ENCODE measurements around the gene DPP6. TPM values are rescaled to one million over a fixed set of nuclear protein-coding genes. Genes with fewer than 3 reads are reported as not detected.

DPP6 gene
- total and polyA plus RNA-seq, 2 donors (not counting 1 experiment from before 2014, with no cell fraction given) = not detected

- Histone ChIP-seq H2AFZ (ENCODE audit: insufficient read depth, low read depth, low read length, poor library complexity, severe bottlenecking) (no peak overlapping the region), H3K4me1 (ENCODE audit: control insufficient read depth in 2 of 2, insufficient read depth in 2 of 2, low read length in 2 of 2) (no peaks in the 10 kb centered on the region), H3K4me2 (replicated peaks; ENCODE audit: low read depth, low read length, poor library complexity, severe bottlenecking) (no peak overlapping the region), H3K79me2 (ENCODE audit: control insufficient read depth, insufficient read depth, low read length) (no peaks in the 10 kb centered on the region), H3K9ac (ENCODE audit: low read length) (no peak overlapping the region), H3K9me3 (ENCODE audit: control extremely low read depth in 1 of 3, control insufficient read depth in 2 of 3, insufficient read depth in 1 of 3, low read length in 2 of 3) (peaks cover 0 to 17% (median 0%) of the 10 kb centered on the region in 3 donors), H3K27me3 (replicated peaks in 1 of 4; ENCODE audit: control extremely low read depth in 1 of 4, control insufficient read depth in 3 of 4, insufficient read depth in 4 of 4, low read length in 3 of 4) (no peaks in the 10 kb centered on the region), H3K27ac (ENCODE audit: low read length in 2 of 2) (no peak overlapping the region), H3K36me3 (replicated peaks in 1 of 2; ENCODE audit: control extremely low read depth in 1 of 2, control insufficient read depth in 1 of 2, extremely low read depth in 1 of 2, insufficient read depth in 2 of 2, low read length in 1 of 2) (no peaks in the 10 kb centered on the region), H3K4me3 (ENCODE audit: control extremely low read depth in 1 of 5, extremely low read depth in 1 of 5, insufficient read depth in 1 of 5, low read depth in 2 of 5, low read length in 4 of 5) (no peak overlapping the region), H4K20me1 (ENCODE audit: control insufficient read depth, insufficient read depth, low read length, poor library complexity, severe bottlenecking) (no peaks in the 10 kb centered on the region)
- Mint-ChIP-seq H3K27me3 (no peaks in the 10 kb centered on the region), H3K9me3 (ENCODE audit: insufficient read depth) (peaks cover 3% of the 10 kb centered on the region), H3K4me3 (no peak overlapping the region), H3K4me1 (no peaks in the 10 kb centered on the region), H3K27ac (no peak overlapping the region)
- ChIA-PET CTCF (no interaction called here), POLR2A (no interaction called here)
- intact Hi-C loops (cut with micrococcal nuclease) = no loop called here
- TF ChIP-seq, protein P1, sequence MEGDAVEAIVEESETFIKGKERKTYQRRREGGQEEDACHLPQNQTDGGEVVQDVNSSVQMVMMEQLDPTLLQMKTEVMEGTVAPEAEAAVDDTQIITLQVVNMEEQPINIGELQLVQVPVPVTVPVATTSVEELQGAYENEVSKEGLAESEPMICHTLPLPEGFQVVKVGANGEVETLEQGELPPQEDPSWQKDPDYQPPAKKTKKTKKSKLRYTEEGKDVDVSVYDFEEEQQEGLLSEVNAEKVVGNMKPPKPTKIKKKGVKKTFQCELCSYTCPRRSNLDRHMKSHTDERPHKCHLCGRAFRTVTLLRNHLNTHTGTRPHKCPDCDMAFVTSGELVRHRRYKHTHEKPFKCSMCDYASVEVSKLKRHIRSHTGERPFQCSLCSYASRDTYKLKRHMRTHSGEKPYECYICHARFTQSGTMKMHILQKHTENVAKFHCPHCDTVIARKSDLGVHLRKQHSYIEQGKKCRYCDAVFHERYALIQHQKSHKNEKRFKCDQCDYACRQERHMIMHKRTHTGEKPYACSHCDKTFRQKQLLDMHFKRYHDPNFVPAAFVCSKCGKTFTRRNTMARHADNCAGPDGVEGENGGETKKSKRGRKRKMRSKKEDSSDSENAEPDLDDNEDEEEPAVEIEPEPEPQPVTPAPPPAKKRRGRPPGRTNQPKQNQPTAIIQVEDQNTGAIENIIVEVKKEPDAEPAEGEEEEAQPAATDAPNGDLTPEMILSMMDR (IDR thresholded peaks at IDR 0.05) = no peak
- no peak for TF ChIP-seq EZH2 (IDR thresholded peaks at IDR 0.05; ENCODE audit: borderline replicate concordance, insufficient read depth, low read depth, low read length, poor library complexity, severe bottlenecking)
- no peak for ATAC-seq (ENCODE audit: low read depth)
- DNase-seq = no peak
- WGBS (ENCODE audit: insufficient coverage) = 92% methylated on average over 4 of the region's 4 CpGs
Observed at GRCh38 chr7:154388412-154388811, 336.2 kb downstream of the DPP6 start.

- H3K9me3 Mint-ChIP-seq (ENCODE audit: insufficient read depth) = peaks cover 3% of the 10 kb centered on the region
- peaks cover 0 to 15% (median 0%) of the 10 kb centered on the region in 3 donors for H3K9me3 ChIP-seq (ENCODE audit: control extremely low read depth in 1 of 3, control insufficient read depth in 2 of 3, insufficient read depth in 1 of 3, low read length in 2 of 3)
- H2AFZ ChIP-seq (ENCODE audit: insufficient read depth, low read depth, low read length, poor library complexity, severe bottlenecking) = no peak overlapping the region
- intact Hi-C loops (cut with micrococcal nuclease) = no loop called here
- no peaks in the 10 kb centered on the region for H3K4me1 Mint-ChIP-seq
- no peak for TF ChIP-seq EZH2 (IDR thresholded peaks at IDR 0.05; ENCODE audit: borderline replicate concordance, insufficient read depth, low read depth, low read length, poor library complexity, severe bottlenecking)
- TF ChIP-seq, protein P1 (IDR thresholded peaks at IDR 0.05) = no peak
- no peaks in the 10 kb centered on the region for H3K27me3 Mint-ChIP-seq
- 83% methylated on average over 6 of the region's 10 CpGs for WGBS (ENCODE audit: insufficient coverage)
- no peak overlapping the region for H3K4me2 ChIP-seq (replicated peaks; ENCODE audit: low read depth, low read length, poor library complexity, severe bottlenecking)
- no peak overlapping the region for H3K4me3 Mint-ChIP-seq
- no peak for DNase-seq
- H3K79me2 ChIP-seq (ENCODE audit: control insufficient read depth, insufficient read depth, low read length) = no peaks in the 10 kb centered on the region
- no peak overlapping the region for H3K27ac ChIP-seq (ENCODE audit: low read length in 2 of 2)
- CTCF ChIA-PET = no interaction called here
- ATAC-seq (ENCODE audit: low read depth) = no peak
- no peak overlapping the region for H3K9ac ChIP-seq (ENCODE audit: low read length)
- H3K36me3 ChIP-seq (replicated peaks in 1 of 2; ENCODE audit: control extremely low read depth in 1 of 2, control insufficient read depth in 1 of 2, extremely low read depth in 1 of 2, insufficient read depth in 2 of 2, low read length in 1 of 2) = no peaks in the 10 kb centered on the region
- no peaks in the 10 kb centered on the region for H4K20me1 ChIP-seq (ENCODE audit: control insufficient read depth, insufficient read depth, low read length, poor library complexity, severe bottlenecking)
- H3K27me3 ChIP-seq (replicated peaks in 1 of 4; ENCODE audit: control extremely low read depth in 1 of 4, control insufficient read depth in 3 of 4, insufficient read depth in 4 of 4, low read length in 3 of 4) = no peaks in the 10 kb centered on the region
- no peak overlapping the region for H3K27ac Mint-ChIP-seq
- no peak overlapping the region for H3K4me3 ChIP-seq (ENCODE audit: control extremely low read depth in 1 of 5, extremely low read depth in 1 of 5, insufficient read depth in 1 of 5, low read depth in 2 of 5, low read length in 4 of 5)
- POLR2A ChIA-PET = no interaction called here
- H3K4me1 ChIP-seq (ENCODE audit: control insufficient read depth in 2 of 2, insufficient read depth in 2 of 2, low read length in 2 of 2) = no peaks in the 10 kb centered on the region
Observed at GRCh38 chr7:154388999-154389398, 336.8 kb downstream of the DPP6 start.

All from B cell (primary cell).